ENCODE results near the gene TRIO. TPM values are rescaled to one million over a fixed set of nuclear protein-coding genes. Genes with fewer than 3 reads are reported as not detected.

TRIO gene
- total and polyA plus RNA-seq, 2 experiments from 2014 or later = 18.5 to 78.2 TPM

- Histone ChIP-seq H4K20me1 (ENCODE audit: insufficient read depth, poor library complexity, severe bottlenecking) (peaks cover 58% of the 10 kb centered on the region), H3K9me3 (ENCODE audit: low read depth) (no peaks in the 10 kb centered on the region), H3K9me2 (replicated peaks; ENCODE audit: insufficient read depth) (no peaks in the 10 kb centered on the region), H3K27me3 (no peaks in the 10 kb centered on the region), H3K79me2 (peaks cover 100% of the 10 kb centered on the region), H3K36me3 (replicated peaks; ENCODE audit: insufficient read depth, low read depth) (no peaks in the 10 kb centered on the region), H3K4me1 (ENCODE audit: insufficient read depth) (peaks cover 22% of the 10 kb centered on the region), H3K27ac (no peak overlapping the region), H3K4me3 (no peak overlapping the region), H2AFZ (no peak overlapping the region), H3K4me2 (no peak overlapping the region)
- WGBS (ENCODE audit: low lambda C conversion rate, missing lambda C conversion rate) = 92% methylated on average over 2 of the region's 2 CpGs
- no peak for TF ChIP-seq CTCF (IDR thresholded peaks at IDR 0.05; ENCODE audit: poor library complexity)
- DNase-seq (ENCODE audit: low spot score) = no peak
Measured at GRCh38 chr5:14176888-14177287, 33.7 kb downstream of the TRIO start.

- no peak for DNase-seq (ENCODE audit: low spot score)
- no peaks in the 10 kb centered on the region for H3K36me3 ChIP-seq (replicated peaks; ENCODE audit: insufficient read depth, low read depth)
- no peak overlapping the region for H3K4me3 ChIP-seq
- 60% methylated on average over 3 of the region's 3 CpGs for WGBS (ENCODE audit: low lambda C conversion rate, missing lambda C conversion rate)
- H3K27ac ChIP-seq = no peak overlapping the region
- H4K20me1 ChIP-seq (ENCODE audit: insufficient read depth, poor library complexity, severe bottlenecking) = peaks cover 58% of the 10 kb centered on the region
- H3K9me2 ChIP-seq (replicated peaks; ENCODE audit: insufficient read depth) = no peaks in the 10 kb centered on the region
- no peaks in the 10 kb centered on the region for H3K9me3 ChIP-seq (ENCODE audit: low read depth)
- TF ChIP-seq EZH2phosphoT487 (IDR thresholded peaks at IDR 0.05; ENCODE audit: low read depth, severe bottlenecking, unreplicated experiment) (no peak), CTCF (IDR thresholded peaks at IDR 0.05; ENCODE audit: poor library complexity) (no peak), EZH2 (IDR thresholded peaks at IDR 0.05; ENCODE audit: borderline replicate concordance) (no peak)
- H3K4me2 ChIP-seq = no peak overlapping the region
- H3K4me1 ChIP-seq (ENCODE audit: insufficient read depth) = peaks cover 19% of the 10 kb centered on the region
- H2AFZ ChIP-seq = no peak overlapping the region
- H3K27me3 ChIP-seq = no peaks in the 10 kb centered on the region
- H3K79me2 ChIP-seq = peaks cover 100% of the 10 kb centered on the region
Measured at GRCh38 chr5:14177634-14178033, 34.5 kb downstream of the TRIO start.

GRCh38 chr5:14178091-14178490 is 34.9 kb downstream of the TRIO start:
- no peak overlapping the region for H2AFZ ChIP-seq
- H3K4me2 ChIP-seq = no peak overlapping the region
- H3K4me1 ChIP-seq (ENCODE audit: insufficient read depth) = peaks cover 23% of the 10 kb centered on the region
- DNase-seq (ENCODE audit: low spot score) = no peak
- no peaks in the 10 kb centered on the region for H3K27me3 ChIP-seq
- H4K20me1 ChIP-seq (ENCODE audit: insufficient read depth, poor library complexity, severe bottlenecking) = peaks cover 56% of the 10 kb centered on the region
- H3K79me2 ChIP-seq = peaks cover 100% of the 10 kb centered on the region
- 71% methylated on average over 4 of the region's 4 CpGs for WGBS (ENCODE audit: low lambda C conversion rate, missing lambda C conversion rate)
- no peaks in the 10 kb centered on the region for H3K9me3 ChIP-seq (ENCODE audit: low read depth)
- no peaks in the 10 kb centered on the region for H3K9me2 ChIP-seq (replicated peaks; ENCODE audit: insufficient read depth)
- no peak overlapping the region for H3K27ac ChIP-seq
- H3K4me3 ChIP-seq = no peak overlapping the region
- H3K36me3 ChIP-seq (replicated peaks; ENCODE audit: insufficient read depth, low read depth) = no peaks in the 10 kb centered on the region
- TF ChIP-seq CTCF (IDR thresholded peaks at IDR 0.05; ENCODE audit: poor library complexity) = no peak
- no peak for TF ChIP-seq EZH2phosphoT487 (IDR thresholded peaks at IDR 0.05; ENCODE audit: low read depth, severe bottlenecking, unreplicated experiment)

GRCh38 chr5:14178671-14179211 is 35.6 kb downstream of the TRIO start:
- Histone ChIP-seq H3K4me2 (peak overlapping the region; percentile 38), H3K27ac (no peak overlapping the region), H4K20me1 (ENCODE audit: insufficient read depth, poor library complexity, severe bottlenecking) (peaks cover 50% of the 10 kb centered on the region), H3K27me3 (no peaks in the 10 kb centered on the region), H3K9me3 (ENCODE audit: low read depth) (no peaks in the 10 kb centered on the region), H3K36me3 (replicated peaks; ENCODE audit: insufficient read depth, low read depth) (no peaks in the 10 kb centered on the region), H3K9me2 (replicated peaks; ENCODE audit: insufficient read depth) (no peaks in the 10 kb centered on the region), H2AFZ (no peak overlapping the region), H3K4me1 (ENCODE audit: insufficient read depth) (peaks cover 25% of the 10 kb centered on the region), H3K79me2 (peaks cover 100% of the 10 kb centered on the region), H3K4me3 (no peak overlapping the region)
- 43% methylated on average over 5 of the region's 10 CpGs for WGBS (ENCODE audit: low lambda C conversion rate, missing lambda C conversion rate)
- TF ChIP-seq CTCF (IDR thresholded peaks at IDR 0.05; ENCODE audit: poor library complexity) = no peak
- TF ChIP-seq EZH2phosphoT487 (IDR thresholded peaks at IDR 0.05; ENCODE audit: low read depth, severe bottlenecking, unreplicated experiment) = no peak
- no peak for TF ChIP-seq EZH2 (IDR thresholded peaks at IDR 0.05; ENCODE audit: borderline replicate concordance)
- DNase-seq (ENCODE audit: low spot score) = no peak
